ENCODE results near the gene LYL1.
A peak's percentile ranks its signal among the peaks of the same experiment; 100 is the strongest.

LYL1 gene

DNA sequence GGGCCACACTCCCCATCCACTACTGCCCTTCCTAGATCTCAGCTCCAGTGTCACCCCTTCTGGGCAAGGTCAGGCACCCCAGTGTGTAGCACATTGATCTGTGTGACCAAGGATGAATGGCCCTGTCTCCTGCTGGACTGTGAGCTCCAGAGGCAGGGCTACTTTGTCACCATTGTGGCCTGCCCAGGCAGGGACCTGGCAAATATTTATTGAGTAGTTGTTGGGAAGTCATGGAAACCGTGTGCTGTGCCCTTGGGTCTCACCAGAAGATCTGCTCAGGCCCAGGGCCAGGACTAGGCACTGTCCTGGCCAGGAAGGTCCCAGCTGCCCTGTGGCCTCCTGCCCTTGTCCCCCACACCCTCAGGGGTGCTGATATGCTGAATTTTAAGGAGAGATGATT lies 25.9 kb upstream of the LYL1 start:
- no peak for DNase-seq

DNA sequence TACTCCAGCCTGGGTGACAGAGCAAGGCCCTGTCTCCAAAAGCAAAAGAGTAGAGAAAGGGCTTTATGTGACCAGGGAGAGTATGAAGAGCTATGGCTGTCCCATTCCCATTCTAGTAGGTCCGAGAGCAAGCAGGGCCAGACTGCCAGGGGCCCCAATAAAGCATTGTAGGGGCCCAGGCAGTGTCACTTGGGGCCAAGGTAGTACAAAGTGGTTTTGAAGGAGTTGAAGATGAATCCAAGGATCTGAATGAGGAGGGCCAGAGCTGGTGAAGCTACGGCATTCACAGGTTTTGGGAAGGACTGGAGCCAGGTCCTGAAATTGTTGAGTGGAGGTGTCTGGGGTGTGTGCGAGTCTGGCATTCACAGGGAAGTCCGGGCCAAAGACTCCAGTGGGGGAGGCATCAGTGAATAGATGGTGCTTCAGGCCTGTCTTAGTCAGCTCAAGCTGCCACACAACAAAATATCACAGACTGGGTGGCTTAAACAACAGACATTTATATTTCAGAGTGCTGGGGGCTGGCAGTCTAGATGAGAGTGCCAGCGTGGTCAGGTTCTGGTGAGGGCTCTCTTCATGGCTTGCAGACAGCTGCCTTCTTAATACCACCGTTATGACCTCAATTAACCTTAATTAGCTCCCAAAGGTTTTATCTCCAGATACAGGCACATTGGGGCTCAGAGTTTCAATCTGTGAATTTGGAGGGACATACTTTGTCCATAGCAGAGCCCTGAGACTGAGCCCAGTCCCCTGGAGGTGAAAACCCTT lies 25.3 kb upstream of the LYL1 start:
- no peak for DNase-seq

- DNase-seq, result no peak
Measured at GRCh38 chr19:13127051-13127450, 24.4 kb upstream of the LYL1 start.

- no peak for DNase-seq
Measured at GRCh38 chr19:13122980-13123957, 20.6 kb upstream of the LYL1 start.

- DNase-seq, result no peak
Measured at GRCh38 chr19:13122275-13122878, 19.7 kb upstream of the LYL1 start.

GRCh38 chr19:13121551-13122274 lies 19.1 kb upstream of the LYL1 start:
- DNase-seq, result no peak

DNA sequence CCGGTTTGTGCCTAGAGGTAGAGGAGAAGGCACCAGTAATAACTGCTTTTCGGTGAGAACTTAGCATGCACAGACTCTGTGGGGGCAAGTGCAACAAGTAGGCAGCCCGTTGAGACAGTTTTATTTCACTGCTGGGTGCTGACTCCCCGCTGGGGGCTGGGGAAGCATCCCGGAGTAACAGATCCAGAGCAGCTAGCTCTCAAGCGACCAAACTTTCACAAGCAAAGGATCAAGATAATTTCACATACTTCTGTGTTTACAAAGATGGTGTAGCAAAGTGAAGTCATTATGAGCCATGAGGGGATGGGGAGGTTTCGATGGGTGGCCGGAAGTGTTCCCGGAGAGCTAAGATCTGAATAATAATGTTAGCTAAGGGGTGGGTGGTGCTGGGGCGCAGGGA lies 18.2 kb upstream of the LYL1 start:
- no peak for DNase-seq

DNA sequence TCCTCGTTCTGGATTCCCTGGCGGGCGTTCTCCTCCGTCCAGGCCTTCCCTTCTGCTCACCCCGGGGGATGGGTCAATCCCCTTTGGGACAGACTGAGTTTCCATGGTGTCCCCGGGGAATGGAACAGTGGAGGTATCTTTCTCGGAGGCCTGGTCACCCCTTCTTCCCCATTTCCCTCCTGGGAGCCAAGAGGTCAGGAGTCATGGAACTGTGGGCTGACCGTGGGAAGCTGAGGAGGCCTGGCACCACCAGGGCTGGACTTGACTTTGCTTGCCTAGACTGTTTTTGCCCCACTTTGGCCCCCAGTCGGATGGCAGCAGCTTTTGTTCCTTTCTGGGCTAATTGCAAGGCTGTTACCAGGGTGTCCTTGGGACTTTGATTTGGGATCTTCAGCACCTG lies 17.4 kb upstream of the LYL1 start:
- DNase-seq, result no peak

- no peak for DNase-seq
Measured at GRCh38 chr19:13119627-13120026, 17.0 kb upstream of the LYL1 start.

- DNase-seq, result no peak
Measured at GRCh38 chr19:13118424-13119193, 16.0 kb upstream of the LYL1 start.

- DNase-seq, result peak; percentile 79
Measured at GRCh38 chr19:13117772-13118423, 15.2 kb upstream of the LYL1 start, which contains the start of gene NACC1. NACC1 (plus strand) TSS chr19:13118264; CDS start chr19:13135208, 16,944 bp downstream.

GRCh38 chr19:13117176-13117771 lies 14.6 kb upstream of the LYL1 start:
- DNase-seq, result no peak

DNA sequence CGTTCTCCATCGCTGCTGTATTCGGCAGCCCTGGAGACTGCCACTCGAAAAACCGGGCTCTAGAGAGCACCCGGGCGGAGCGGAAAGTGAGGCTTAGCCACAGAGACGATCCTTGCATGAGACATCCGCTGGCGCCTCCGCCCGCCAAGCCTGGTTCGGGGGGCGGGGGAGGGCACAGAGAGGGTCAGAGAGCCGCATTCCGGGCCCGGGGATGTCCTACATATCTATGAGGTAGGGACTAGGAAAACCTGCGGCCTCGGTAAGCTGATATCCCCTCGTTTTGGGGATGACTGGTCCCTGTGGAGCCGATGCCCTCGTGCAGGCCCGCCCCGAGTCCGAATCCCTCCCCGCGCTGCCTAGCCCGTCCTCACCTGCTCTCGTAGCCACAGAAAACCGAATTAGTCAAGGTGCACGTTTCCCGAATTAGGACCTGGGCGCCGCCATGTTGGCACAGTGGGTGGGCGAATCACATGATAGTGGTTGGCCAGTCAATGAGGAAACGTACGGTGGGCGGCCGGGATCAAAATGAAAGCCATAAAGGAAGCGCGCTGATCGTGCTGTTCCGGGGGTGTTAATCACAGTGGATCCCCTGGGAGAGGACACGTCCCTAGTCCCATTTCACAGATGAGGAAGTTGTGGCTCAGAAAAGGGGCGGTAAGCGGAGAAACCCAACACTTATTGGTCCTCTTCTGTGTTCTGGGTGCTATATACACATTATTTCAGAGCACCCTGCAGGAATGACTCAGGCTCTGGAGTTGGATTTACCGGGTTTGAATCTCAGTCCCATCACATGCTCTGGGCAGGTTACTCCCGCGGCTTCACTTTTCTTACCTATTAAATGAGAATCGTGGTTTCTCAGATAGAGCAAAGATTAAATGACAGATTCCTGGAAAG lies 13.9 kb upstream of the LYL1 start, which contains the start of gene TRMT1:
TRMT1 (minus strand) TSS at position 459 of the 894 bp plus-strand sequence; CDS start at position 118, 341 bp downstream.
- DNase-seq, result peak; percentile 93

- no peak for DNase-seq
Measured at GRCh38 chr19:13115936-13116281, 13.3 kb upstream of the LYL1 start.

DNA sequence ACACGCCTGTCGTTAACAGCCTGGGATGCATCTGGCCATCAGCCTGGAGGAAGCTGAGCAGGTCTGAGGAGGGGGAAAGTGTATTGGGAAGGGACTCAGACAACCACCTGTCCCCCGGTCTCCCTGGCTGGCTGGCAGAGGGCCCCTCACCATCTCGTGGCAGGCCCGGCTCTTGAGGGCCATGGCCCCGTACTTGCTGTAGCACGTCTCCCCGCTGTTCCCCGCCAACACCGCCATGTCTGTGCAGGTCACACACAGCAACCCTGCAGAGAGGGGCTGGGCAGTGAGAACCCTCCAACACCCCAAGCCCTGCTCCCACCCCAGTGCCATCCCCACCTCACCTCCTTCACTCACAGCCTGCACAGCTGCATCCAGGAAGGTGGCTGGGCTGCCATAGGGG lies 9.9 kb upstream of the LYL1 start:
- DNase-seq, result no peak

DNA sequence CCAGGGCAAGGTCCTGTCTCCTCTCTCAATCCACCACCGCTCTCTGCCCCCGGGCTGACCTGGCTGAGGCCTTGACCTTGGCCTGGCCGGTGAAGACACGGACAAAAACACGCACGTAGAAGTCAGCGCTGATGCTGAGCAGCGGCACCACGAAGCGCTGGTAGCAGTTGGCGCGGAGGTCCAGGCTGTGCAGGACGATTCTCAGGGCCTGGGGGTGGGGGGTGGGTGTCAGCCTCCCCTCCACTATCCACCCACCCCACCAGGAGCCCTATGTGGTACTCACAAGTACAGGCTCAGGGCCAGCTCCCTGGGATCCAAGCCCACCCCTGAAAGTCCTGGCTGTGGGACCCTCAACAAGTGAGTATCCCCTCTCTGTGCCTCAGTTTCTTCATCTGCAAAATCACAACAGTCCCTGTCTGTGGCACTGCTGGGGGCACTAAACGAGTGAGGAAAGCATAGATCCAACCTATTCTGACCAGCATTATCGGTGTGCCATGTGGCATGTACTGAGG lies 7.5 kb upstream of the LYL1 start:
- DNase-seq, result no peak

GRCh38 chr19:13109361-13110098 lies 6.9 kb upstream of the LYL1 start:
- no peak for DNase-seq

DNA sequence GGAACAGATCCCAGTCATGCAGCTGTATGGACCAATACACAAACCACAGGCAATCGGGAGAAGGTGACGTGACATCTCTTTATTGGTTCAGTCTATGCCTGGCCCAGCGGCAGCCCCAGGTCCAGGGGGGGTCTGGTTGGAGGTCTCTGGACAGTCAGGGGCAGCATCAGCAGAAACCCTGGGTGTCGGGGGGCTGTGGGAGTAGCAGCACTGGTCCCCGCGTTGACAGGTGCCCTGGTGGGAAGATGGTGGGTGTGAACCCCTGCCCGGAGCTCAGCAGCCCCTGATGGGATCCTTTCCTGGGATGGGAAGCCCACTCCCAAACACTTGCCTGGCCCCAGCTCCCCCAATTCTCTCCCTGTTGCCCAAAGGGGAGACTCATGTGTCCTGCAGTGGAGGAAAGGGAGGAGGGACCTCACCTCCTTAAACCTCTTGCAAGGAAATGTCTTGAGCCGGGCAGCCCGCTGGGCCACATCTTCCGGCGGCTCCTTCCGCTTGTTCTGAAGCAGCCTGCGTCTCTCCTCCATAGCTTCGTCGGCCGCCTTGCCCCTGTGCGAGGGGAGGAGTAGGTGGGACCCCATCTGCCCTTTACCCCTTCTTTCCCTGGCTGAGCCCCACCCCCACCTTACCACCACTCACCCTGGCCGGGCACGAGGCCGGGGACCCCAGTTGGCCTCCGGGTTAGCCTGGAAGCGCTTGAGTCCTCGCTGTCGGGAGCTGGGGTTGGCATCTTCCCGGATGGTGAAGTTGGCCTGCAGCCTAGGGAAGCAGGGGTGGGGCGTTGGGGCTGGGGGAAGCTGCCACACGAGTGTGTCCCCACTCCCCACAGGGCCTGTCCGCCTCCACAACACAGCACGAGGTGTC lies 2.4 kb upstream of the LYL1 start:
- DNase-seq, result no peak
